ENCODE data around the gene TTYH2. TPM values are rescaled to one million over a fixed set of nuclear protein-coding genes. Genes with fewer than 3 reads are reported as not detected.

TTYH2 gene
- total RNA-seq, 1 donor from 2014 or later, result 3.8 TPM

GRCh38 chr17:74181341-74181740, 32.0 kb upstream of the TTYH2 start:
- no peak overlapping the region for H3K27ac Mint-ChIP-seq
- H3K27me3 Mint-ChIP-seq, result peaks cover 43% of the 10 kb centered on the region
- no peak for ATAC-seq (ENCODE audit: low read depth)
- H3K4me3 Mint-ChIP-seq, result no peak overlapping the region
- DNase-seq, result no peak
- peaks cover 3% of the 10 kb centered on the region for H3K4me1 Mint-ChIP-seq
- no peak for TF ChIP-seq CTCF (IDR thresholded peaks at IDR 0.05)
- ChIA-PET POLR2A (no interaction called here), CTCF (no interaction called here)
- no peaks in the 10 kb centered on the region for H3K9me3 Mint-ChIP-seq
- H3K36me3 Mint-ChIP-seq (ENCODE audit: low read depth), result no peaks in the 10 kb centered on the region
- intact Hi-C loops (cut with micrococcal nuclease), result no loop called here

GRCh38 chr17:74182041-74182723, 31.2 kb upstream of the TTYH2 start:
- Mint-ChIP-seq H3K36me3 (ENCODE audit: low read depth) (no peaks in the 10 kb centered on the region), H3K27ac (no peak overlapping the region), H3K4me1 (no peaks in the 10 kb centered on the region), H3K9me3 (no peaks in the 10 kb centered on the region), H3K27me3 (peaks cover 36% of the 10 kb centered on the region), H3K4me3 (no peak overlapping the region)
- ChIA-PET CTCF (no interaction called here), POLR2A (no interaction called here)
- intact Hi-C loops (cut with micrococcal nuclease), result no loop called here
- ATAC-seq (ENCODE audit: low read depth), result no peak
- DNase-seq, result no peak
- TF ChIP-seq CTCF (IDR thresholded peaks at IDR 0.05), result no peak

- Mint-ChIP-seq H3K27me3 (peaks cover 38% of the 10 kb centered on the region), H3K4me1 (no peaks in the 10 kb centered on the region), H3K4me3 (no peak overlapping the region), H3K27ac (no peak overlapping the region), H3K36me3 (ENCODE audit: low read depth) (no peaks in the 10 kb centered on the region), H3K9me3 (no peaks in the 10 kb centered on the region)
- intact Hi-C loops (cut with micrococcal nuclease), result no loop called here
- TF ChIP-seq CTCF (IDR thresholded peaks at IDR 0.05), result no peak
- no peak for ATAC-seq (ENCODE audit: low read depth)
- no peak for DNase-seq
- ChIA-PET CTCF (no interaction called here), POLR2A (no interaction called here)
Observed at GRCh38 chr17:74183411-74183810, 30.0 kb upstream of the TTYH2 start.

GRCh38 chr17:74185571-74186185, 27.7 kb upstream of the TTYH2 start:
- ChIA-PET CTCF (no interaction called here), POLR2A (no interaction called here)
- ATAC-seq (ENCODE audit: low read depth) (no peak), DNase-seq (no peak)
- intact Hi-C loops (cut with micrococcal nuclease), result no loop called here
- no peaks in the 10 kb centered on the region for H3K9me3 Mint-ChIP-seq
- TF ChIP-seq CTCF (IDR thresholded peaks at IDR 0.05), result no peak
- no peaks in the 10 kb centered on the region for H3K36me3 Mint-ChIP-seq (ENCODE audit: low read depth)
- H3K27me3 Mint-ChIP-seq, result peaks cover 29% of the 10 kb centered on the region
- H3K4me3 Mint-ChIP-seq, result no peak overlapping the region
- H3K27ac Mint-ChIP-seq, result no peak overlapping the region
- no peaks in the 10 kb centered on the region for H3K4me1 Mint-ChIP-seq

GRCh38 chr17:74186498-74186897, 26.9 kb upstream of the TTYH2 start:
- peaks cover 24% of the 10 kb centered on the region for H3K27me3 Mint-ChIP-seq
- no peaks in the 10 kb centered on the region for H3K9me3 Mint-ChIP-seq
- ATAC-seq (ENCODE audit: low read depth) (no peak), DNase-seq (no peak)
- H3K4me1 Mint-ChIP-seq, result no peaks in the 10 kb centered on the region
- H3K4me3 Mint-ChIP-seq, result no peak overlapping the region
- POLR2A ChIA-PET, result no interaction called here
- CTCF ChIA-PET, result no interaction called here
- intact Hi-C loops (cut with micrococcal nuclease), result no loop called here
- H3K36me3 Mint-ChIP-seq (ENCODE audit: low read depth), result no peaks in the 10 kb centered on the region
- no peak for TF ChIP-seq CTCF (IDR thresholded peaks at IDR 0.05)
- no peak overlapping the region for H3K27ac Mint-ChIP-seq

All from activated B cell treated with CpG ODN at 0.5 μM for 24 hours (primary cell).